ENCODE data around the gene FMNL2. TPM values are rescaled to one million over a fixed set of nuclear protein-coding genes. Genes with fewer than 3 reads are reported as not detected.

The FMNL2 gene
- polyA plus RNA-seq, 1 donor from 2014 or later = 86.5 TPM

DNA sequence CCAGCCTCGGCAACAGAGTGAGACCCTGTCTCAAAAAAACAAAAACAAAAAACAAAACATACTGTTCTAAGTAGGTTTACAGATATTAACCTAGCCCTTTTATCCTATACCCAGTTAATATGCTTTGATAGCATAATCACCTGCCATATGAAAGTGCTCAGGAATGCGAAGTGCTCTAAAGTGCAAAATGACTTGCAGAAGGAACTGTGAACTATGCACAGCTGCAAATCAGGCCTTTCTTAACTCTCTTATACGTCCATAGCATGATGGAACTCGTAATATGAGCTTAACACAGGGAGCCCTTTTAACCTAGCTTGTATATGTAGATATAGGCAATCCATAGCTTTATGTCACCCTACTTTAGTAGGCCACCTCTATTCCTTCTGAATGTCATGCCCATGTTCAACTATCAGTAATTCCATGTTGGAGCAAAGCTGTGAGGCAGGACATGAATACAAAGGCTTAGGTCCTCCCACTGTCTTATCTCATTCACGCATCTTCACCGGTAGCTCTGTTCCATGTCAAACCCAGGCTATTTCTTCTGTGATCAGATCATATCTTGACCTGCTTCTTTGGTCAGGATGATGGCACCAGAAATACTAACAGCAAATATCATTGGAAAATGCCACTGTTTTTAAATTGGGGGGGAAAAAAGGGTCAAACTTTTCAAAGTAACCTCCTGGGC is 309.4 kb downstream of the FMNL2 start:
- Histone ChIP-seq H3K36me3 (ENCODE audit: insufficient read depth, low read length) (peaks cover 8% of the 10 kb centered on the region), H3F3A (ENCODE audit: insufficient read depth, low read length, poor library complexity, severe bottlenecking) (no peaks in the 10 kb centered on the region), H3K79me2 (replicated peaks; ENCODE audit: insufficient read depth, low read length) (no peaks in the 10 kb centered on the region), H3K27ac (ENCODE audit: low read length) (no peak overlapping the region), H3K4me3 (ENCODE audit: low read length) (no peak overlapping the region), H3K9ac (ENCODE audit: low read length) (no peak overlapping the region), H3K9me3 (ENCODE audit: low read length) (no peaks in the 10 kb centered on the region), H3K4me2 (ENCODE audit: low read length) (no peak overlapping the region), H3K9me2 (ENCODE audit: insufficient read depth, low read length) (no peaks in the 10 kb centered on the region), H4K20me1 (ENCODE audit: insufficient read depth) (no peaks in the 10 kb centered on the region), H2AFZ (ENCODE audit: low read depth, low read length) (no peak overlapping the region), H3K27me3 (ENCODE audit: insufficient read depth, low read depth, low read length) (no peaks in the 10 kb centered on the region)
- no peak for TF ChIP-seq EZH2 (IDR thresholded peaks at IDR 0.05; ENCODE audit: borderline replicate concordance, insufficient read depth, low read length, poor library complexity, severe bottlenecking)
- no peak for TF ChIP-seq REST (IDR thresholded peaks at IDR 0.05; ENCODE audit: borderline replicate concordance)

DNA sequence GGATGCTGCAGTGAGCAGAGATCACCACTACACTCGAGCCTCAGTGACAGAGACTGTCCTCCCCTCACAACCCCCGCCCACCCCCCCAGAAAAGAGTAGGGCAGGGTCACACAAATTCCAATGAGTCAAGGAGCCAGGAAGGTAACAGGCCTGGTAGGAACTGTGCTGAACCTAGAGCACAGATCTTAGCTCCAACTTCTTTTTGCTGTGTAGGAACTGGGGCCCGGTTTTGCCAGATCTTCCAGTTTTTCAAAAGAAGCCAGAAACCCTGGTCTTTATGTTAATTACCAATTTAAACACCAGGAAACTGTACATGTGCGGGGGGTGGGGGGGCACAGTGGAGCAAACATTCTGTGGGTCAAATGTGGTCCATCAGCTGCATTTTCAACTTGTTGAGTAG is 311.3 kb downstream of the FMNL2 start:
- no peaks in the 10 kb centered on the region for H3F3A ChIP-seq (ENCODE audit: insufficient read depth, low read length, poor library complexity, severe bottlenecking)
- H3K9ac ChIP-seq (ENCODE audit: low read length) = no peak overlapping the region
- no peak overlapping the region for H3K27ac ChIP-seq (ENCODE audit: low read length)
- no peaks in the 10 kb centered on the region for H3K9me3 ChIP-seq (ENCODE audit: low read length)
- H3K79me2 ChIP-seq (replicated peaks; ENCODE audit: insufficient read depth, low read length) = no peaks in the 10 kb centered on the region
- H2AFZ ChIP-seq (ENCODE audit: low read depth, low read length) = no peak overlapping the region
- no peak overlapping the region for H3K4me2 ChIP-seq (ENCODE audit: low read length)
- H3K4me3 ChIP-seq (ENCODE audit: low read length) = no peak overlapping the region
- TF ChIP-seq SMC3 (conservative IDR thresholded peaks at IDR 0.05; ENCODE audit: poor library complexity) = no peak
- TF ChIP-seq EP300 (conservative IDR thresholded peaks at IDR 0.05; ENCODE audit: poor library complexity, severe bottlenecking) = no peak
- TF ChIP-seq POLR2AphosphoS5 (IDR thresholded peaks at IDR 0.05) = no peak
- TF ChIP-seq MXI1 (conservative IDR thresholded peaks at IDR 0.05; ENCODE audit: poor library complexity, severe bottlenecking) = no peak
- TF ChIP-seq RAD21 (conservative IDR thresholded peaks at IDR 0.05) = no peak
- no peak for TF ChIP-seq REST (IDR thresholded peaks at IDR 0.05; ENCODE audit: borderline replicate concordance)
- TF ChIP-seq EZH2 (IDR thresholded peaks at IDR 0.05; ENCODE audit: borderline replicate concordance, insufficient read depth, low read length, poor library complexity, severe bottlenecking) = no peak
- TF ChIP-seq TAF1 (IDR thresholded peaks at IDR 0.05; ENCODE audit: low read depth) = no peak
- H4K20me1 ChIP-seq (ENCODE audit: insufficient read depth) = no peaks in the 10 kb centered on the region
- no peaks in the 10 kb centered on the region for H3K27me3 ChIP-seq (ENCODE audit: insufficient read depth, low read depth, low read length)
- H3K9me2 ChIP-seq (ENCODE audit: insufficient read depth, low read length) = no peaks in the 10 kb centered on the region
- peaks cover 8% of the 10 kb centered on the region for H3K36me3 ChIP-seq (ENCODE audit: insufficient read depth, low read length)
